GM19468 (cell line): ENCODE measurements around the gene TSGA10IP.

ENCODE experiments used
- ATAC-seq: cut with Tn5 transposase; IDR thresholded peaks from one replicate; pipeline ENCODE4 v1.9.1; 2021; ENCODE audit warnings: mild to moderate bottlenecking, moderate library complexity, moderate number of reproducible peaks; ENCODE audit not compliant: unreplicated experiment; ENCODE audit errors: extremely low read depth

TSGA10IP gene

GRCh38 chr11:65917434-65918210 is 27.7 kb upstream of the TSGA10IP start:
- no peak for ATAC-seq

- ATAC-seq, result peak; percentile 13
These were observed 26.8 kb upstream of the TSGA10IP start, which contains the start of gene C11orf68 for GRCh38 chr11:65918211-65919140. TSS of gene C11orf68 (minus strand) at chr11:65919062. CDS start at chr11:65919031, 31 bp downstream.

GRCh38 chr11:65919141-65919572 is 26.1 kb upstream of the TSGA10IP start, which contains the start of gene DRAP1:
TSS of gene DRAP1 (plus strand) at chr11:65919426. CDS start at chr11:65919502, 76 bp downstream.
- peak; percentile 82 for ATAC-seq

GRCh38 chr11:65919573-65920371 is 25.5 kb upstream of the TSGA10IP start:
- ATAC-seq, result no peak

- ATAC-seq, result no peak
These were observed 24.9 kb upstream of the TSGA10IP start for GRCh38 chr11:65920372-65920802.

DNA sequence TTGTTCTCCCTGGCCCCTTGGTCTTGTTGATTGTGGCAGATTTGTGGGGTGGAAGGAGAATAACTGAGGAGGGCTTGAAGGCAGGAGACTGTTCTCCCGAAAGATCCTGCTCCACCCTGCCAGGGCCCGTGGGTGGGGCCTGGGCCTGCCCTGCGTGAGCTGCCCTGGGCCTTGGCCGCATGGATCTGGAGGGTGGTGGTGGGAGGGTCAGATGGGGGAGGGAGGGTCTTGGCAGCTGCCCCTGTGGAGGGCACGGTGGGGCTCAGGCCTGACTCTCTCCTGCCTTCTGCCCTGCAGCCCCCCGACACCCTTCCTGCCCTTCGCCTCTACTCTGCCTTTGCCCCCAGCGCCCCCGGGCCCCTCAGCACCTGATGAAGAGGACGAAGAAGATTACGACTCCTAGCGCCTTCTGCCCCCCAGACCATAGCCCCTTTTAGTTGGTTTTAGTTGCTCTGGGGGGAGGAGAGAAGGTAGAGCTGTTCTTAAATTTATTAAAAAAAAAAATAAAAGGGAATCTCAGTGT is 24.2 kb upstream of the TSGA10IP start:
- ATAC-seq, result no peak

GRCh38 chr11:65921876-65922275 is 23.4 kb upstream of the TSGA10IP start:
- no peak for ATAC-seq

DNA sequence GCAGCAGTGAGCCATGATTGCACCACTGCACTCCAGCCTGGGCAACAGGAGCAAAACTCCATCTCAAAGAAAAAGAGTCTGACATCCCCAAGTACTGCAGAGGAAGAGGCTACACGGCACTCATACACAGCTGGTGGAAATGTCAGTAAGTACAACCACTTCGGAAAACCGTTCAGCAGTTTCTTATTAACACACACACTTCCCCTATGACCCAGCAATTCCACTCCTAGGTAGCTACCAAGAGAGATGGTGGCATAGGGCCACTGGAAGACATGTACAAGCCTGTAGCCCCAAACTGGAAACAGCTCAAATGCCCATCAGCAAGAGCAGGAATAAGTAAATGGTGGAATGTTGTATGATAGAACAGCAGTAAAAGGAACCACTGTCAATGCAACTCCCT is 22.7 kb upstream of the TSGA10IP start:
- no peak for ATAC-seq

DNA sequence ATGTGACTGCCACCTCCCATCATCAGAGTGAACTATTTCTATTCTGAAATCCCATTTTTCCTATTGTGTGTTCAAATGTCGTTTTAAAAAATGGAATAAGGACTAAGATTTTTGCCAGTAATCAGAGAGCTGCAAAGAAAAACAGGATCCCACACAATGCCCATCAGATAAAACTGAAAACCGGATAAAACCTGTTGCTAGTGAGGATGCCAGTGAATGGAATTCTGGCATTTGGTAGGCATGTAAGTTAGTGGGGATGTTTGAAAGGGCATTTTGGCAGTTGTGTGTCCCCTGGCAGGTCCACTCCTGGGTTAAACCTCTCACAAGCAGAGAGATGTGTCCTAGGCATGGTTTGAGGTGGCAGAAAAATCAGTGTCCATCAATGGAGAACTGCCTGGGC is 19.9 kb upstream of the TSGA10IP start:
- no peak for ATAC-seq

DNA sequence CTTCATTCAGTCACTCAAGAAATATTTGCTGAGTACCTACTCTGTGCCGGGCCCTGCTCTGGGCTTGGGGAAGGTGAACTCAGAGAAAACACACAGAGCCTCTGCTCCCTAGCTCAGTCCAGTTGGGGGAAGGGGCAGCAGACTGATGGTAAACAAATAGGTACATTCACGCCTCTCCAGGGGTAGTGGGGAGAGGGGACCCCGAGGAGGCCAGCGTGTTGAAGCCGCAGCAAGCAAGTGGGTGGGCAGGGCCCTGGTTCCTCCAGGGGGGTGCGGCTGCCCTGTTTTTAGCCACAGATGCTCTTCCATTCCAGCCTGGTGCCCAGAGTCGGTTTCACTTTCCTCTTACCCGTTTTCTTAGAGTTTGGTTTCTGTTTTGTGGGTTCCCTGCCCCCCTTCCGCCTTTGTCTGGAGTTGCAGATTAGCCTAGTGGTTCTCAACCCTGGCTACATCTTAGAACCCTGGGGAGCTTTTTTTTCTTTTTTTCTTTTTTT is 17.3 kb upstream of the TSGA10IP start:
- no peak for ATAC-seq

- ATAC-seq, result no peak
These were observed 16.6 kb upstream of the TSGA10IP start for GRCh38 chr11:65928667-65929066.

DNA sequence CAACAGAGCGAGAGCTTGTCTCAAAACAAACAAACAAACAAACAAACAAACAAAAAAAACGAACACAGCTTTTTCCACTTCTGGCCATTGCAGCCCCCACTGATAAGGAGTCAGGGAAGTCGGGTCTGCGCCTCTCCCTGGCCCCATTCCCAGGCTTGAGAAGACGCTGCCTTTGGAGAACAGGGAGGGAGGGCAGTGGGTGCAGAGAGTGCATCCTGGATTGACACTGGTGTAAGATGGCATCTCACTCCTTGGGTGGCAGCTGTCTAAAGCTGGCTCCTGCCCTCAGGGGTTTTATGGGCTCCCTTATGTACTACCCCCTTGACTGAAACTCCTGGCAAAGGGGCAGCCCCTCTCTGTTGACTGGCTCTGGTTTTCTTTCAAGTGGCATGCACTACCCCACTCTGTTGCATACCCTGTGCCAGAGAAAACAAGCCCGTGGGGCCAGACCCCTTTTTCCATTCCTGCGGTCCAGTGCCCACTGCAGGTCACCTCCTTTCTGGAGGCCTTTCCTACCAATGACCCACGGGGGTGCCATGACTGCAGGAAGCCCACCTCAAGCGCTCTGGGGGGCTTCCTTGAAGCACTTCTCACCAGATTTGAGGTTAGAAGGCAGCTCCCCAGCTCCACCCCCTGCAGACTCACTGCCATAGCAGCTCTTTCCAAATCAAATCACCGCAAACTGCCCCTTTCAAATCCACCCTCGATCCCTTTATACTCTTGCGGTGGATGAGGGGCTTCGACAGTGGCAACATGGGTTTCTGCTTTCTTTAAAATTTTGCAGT is 13.3 kb upstream of the TSGA10IP start:
- no peak for ATAC-seq

- no peak for ATAC-seq
These were observed 12.7 kb upstream of the TSGA10IP start for GRCh38 chr11:65932558-65932919.

DNA sequence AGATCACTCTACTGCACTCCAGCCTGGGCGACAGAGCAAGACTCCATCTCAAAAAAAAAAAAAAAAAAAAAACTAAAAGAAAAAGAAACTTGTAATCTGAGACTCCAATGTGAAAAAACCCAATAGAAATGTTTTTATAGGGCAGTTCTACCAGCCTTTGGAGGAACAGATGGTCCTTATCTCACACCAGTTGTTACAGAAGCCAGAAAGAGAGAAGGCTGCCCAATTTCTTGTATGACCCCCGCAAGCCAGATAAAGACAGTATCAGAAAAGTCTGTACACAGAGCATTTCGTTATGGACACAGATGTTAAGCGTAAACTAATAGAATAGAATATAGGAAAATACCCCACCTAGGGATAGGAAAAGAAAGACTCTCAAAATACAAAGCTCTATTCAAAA is 11.3 kb upstream of the TSGA10IP start:
- no peak for ATAC-seq

- ATAC-seq, result no peak
These were observed 7.5 kb upstream of the TSGA10IP start for GRCh38 chr11:65937766-65938165.

DNA sequence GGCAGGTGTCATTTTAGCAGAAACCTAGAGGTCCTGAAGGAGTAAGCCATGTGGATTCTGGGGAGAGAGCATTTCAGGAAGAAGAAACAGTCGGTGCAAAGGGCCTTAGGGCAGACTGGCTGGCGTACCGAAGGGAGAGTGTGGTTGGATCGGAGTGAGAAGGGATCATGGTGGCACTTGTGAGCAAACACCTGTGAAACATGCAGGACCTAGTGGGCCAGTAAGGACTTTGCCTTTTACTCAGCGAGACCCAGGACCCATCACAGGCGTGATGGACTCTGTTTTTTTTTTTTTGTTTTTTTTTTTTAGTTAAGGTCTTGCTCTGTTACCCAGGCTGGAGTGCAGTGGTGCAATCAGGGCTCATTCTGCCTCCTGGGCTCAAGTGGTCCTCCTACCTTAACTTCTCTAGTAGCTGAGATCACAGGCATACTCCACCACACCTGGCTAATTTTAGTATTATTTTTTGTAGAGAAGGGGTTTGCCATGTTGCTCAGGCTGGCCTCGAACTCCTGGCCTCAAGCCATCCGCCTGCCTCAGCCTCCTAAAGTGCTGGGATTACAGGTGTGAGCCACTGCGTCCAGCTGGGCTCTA is 3.5 kb upstream of the TSGA10IP start:
- no peak for ATAC-seq

GRCh38 chr11:65942531-65942930 is 2.7 kb upstream of the TSGA10IP start:
- ATAC-seq, result no peak

DNA sequence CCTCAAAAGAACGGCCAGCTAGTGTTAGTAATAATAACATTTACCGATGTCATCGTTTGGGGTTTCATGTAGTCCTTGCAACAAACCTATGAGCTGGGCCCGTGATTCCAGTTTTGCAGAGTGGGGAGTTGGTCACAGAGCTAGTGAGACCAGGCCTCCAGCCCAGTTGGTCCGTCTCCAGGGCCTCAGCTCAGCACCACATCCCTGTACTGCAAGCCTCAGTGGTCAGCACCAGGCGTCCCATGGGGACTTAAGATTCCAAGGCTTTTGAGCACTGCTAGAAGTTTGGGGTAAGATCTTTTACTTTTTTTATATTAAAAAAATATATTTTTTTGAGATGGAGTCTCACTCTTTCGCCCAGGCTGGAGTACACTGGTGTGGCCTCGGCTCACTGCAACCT is 1.1 kb upstream of the TSGA10IP start:
- no peak for ATAC-seq

- ATAC-seq, result no peak
These were observed 513 bp upstream of the TSGA10IP start for GRCh38 chr11:65944767-65945166.
